AG09309 (cell line): ENCODE measurements around the gene PTS.
A peak's percentile ranks its signal among the peaks of the same experiment; 100 is the strongest.
"Not testable (repeated sequence)": the region's sequence is repeated elsewhere in the genome, so short reads cannot be mapped to it uniquely, and the experiment has no call there.

ENCODE experiments used
- DNase-seq: peaks from one replicate; pipeline ENCODE4 v3.0.0-alpha.2; 2010; ENCODE audit warnings: low read depth
- H3K4me3 ChIP-seq: 2 replicates; pipeline ENCODE4 v1.5.1; 2011; ENCODE audit warnings: mild to moderate bottlenecking, low read depth, low read length, moderate library complexity; ENCODE audit not compliant: control insufficient read depth
- CTCF ChIP-seq: IDR thresholded peaks from 2 replicates; pipeline ENCODE4 v1.5.1; 2011; ENCODE audit warnings: mild to moderate bottlenecking, low read depth, low read length, inconsistent platforms; ENCODE audit not compliant: insufficient read depth, control insufficient read depth; ENCODE audit errors: missing control alignments

PTS gene

GRCh38 chr11:112185883-112186282, 40.3 kb upstream of the PTS start:
- no peak overlapping the region for H3K4me3 ChIP-seq
- DNase-seq, result no peak
- no peak for TF ChIP-seq CTCF

GRCh38 chr11:112186304-112186703, 39.9 kb upstream of the PTS start:
- no peak overlapping the region for H3K4me3 ChIP-seq
- DNase-seq, result no peak
- TF ChIP-seq CTCF, result no peak

- not testable (repeated sequence) for DNase-seq, H3K4me3 ChIP-seq
Measured at GRCh38 chr11:112195113-112195512, 31.1 kb upstream of the PTS start.

GRCh38 chr11:112195951-112196351, 30.3 kb upstream of the PTS start:
- H3K4me3 ChIP-seq, result no peak overlapping the region
- peak; percentile 31 for DNase-seq

GRCh38 chr11:112196519-112197087, 29.6 kb upstream of the PTS start:
- no peak for TF ChIP-seq CTCF
- DNase-seq, result no peak
- H3K4me3 ChIP-seq, result no peak overlapping the region

More at GRCh38 chr11:112195951-112196351, 30.3 kb upstream of the PTS start:
- no peak for TF ChIP-seq CTCF

GRCh38 chr11:112199101-112199500, 27.1 kb upstream of the PTS start:
- not testable (repeated sequence) for DNase-seq, H3K4me3 ChIP-seq

GRCh38 chr11:112200252-112200651, 26.0 kb upstream of the PTS start:
- TF ChIP-seq CTCF, result no peak
- DNase-seq, result no peak
- no peak overlapping the region for H3K4me3 ChIP-seq

GRCh38 chr11:112206071-112206470, 20.2 kb upstream of the PTS start:
- DNase-seq, result no peak
- H3K4me3 ChIP-seq, result no peak overlapping the region
- TF ChIP-seq CTCF, result no peak
